Measurements from ENCODE around the gene ESRP2.

GRCh38 chr16:68244481-68244902, 8.6 kb upstream of the ESRP2 start:
- TF ChIP-seq CTCF (conservative IDR thresholded peaks at IDR 0.05; ENCODE audit: low read length) (no peak), EZH2phosphoT487 (IDR thresholded peaks at IDR 0.05; ENCODE audit: borderline replicate concordance) (no peak)
